Mesendoderm (in vitro differentiated cells): ENCODE data around the gene ZNF277.
A peak's percentile ranks its signal among the peaks of the same experiment; 100 is the strongest.

Source experiments
- DNase-seq: peaks from one replicate; pipeline ENCODE4 v3.0.0; 2013
- H2AK5ac ChIP-seq: 2 replicates; pipeline ENCODE4 v1.6.1; 2013; ENCODE audit warnings: low read length, inconsistent platforms
- H2BK120ac ChIP-seq: 2 replicates; pipeline ENCODE4 v1.6.1; 2013; ENCODE audit warnings: low read depth, mild to moderate bottlenecking, low read length, moderate library complexity, mixed read lengths
- H2BK15ac ChIP-seq: replicated peaks from 2 replicates; pipeline ENCODE4 v1.6.1; 2013; ENCODE audit warnings: low read depth, mild to moderate bottlenecking, moderate library complexity
- H2BK5ac ChIP-seq: 2 replicates; pipeline ENCODE4 v1.6.1; 2013; ENCODE audit warnings: low read length, inconsistent platforms
- H3K18ac ChIP-seq: 2 replicates; pipeline ENCODE4 v1.6.1; 2013; ENCODE audit warnings: mild to moderate bottlenecking, low read length, mixed read lengths
- H3K23ac ChIP-seq: one replicate; pipeline ENCODE4 v1.6.1; 2013; ENCODE audit warnings: low read length
- H3K27ac ChIP-seq: 2 replicates; pipeline ENCODE4 v1.5.1; 2013; ENCODE audit warnings: low read depth, mild to moderate bottlenecking, inconsistent platforms, low read length, moderate library complexity
- H3K27me3 ChIP-seq: 2 replicates; pipeline ENCODE4 v1.6.1; 2013; ENCODE audit warnings: low read length, control low read depth, mild to moderate bottlenecking, inconsistent platforms; ENCODE audit not compliant: insufficient read depth, poor library complexity
- H3K36me3 ChIP-seq: 2 replicates; pipeline ENCODE4 v1.6.1; 2013; ENCODE audit warnings: low read length, inconsistent platforms; ENCODE audit not compliant: control insufficient read depth, insufficient read depth
- H3K4ac ChIP-seq: one replicate; pipeline ENCODE4 v1.6.1; 2013; ENCODE audit warnings: low read depth, mild to moderate bottlenecking, low read length, moderate library complexity
- H3K4me1 ChIP-seq: 2 replicates; pipeline ENCODE4 v1.6.1; 2013; ENCODE audit warnings: low read depth, low read length, inconsistent platforms; ENCODE audit not compliant: control insufficient read depth
- H3K4me2 ChIP-seq: 2 replicates; pipeline ENCODE4 v1.6.1; 2013; ENCODE audit warnings: low read length
- H3K4me3 ChIP-seq: 2 replicates; pipeline ENCODE4 v1.5.1; 2013; ENCODE audit warnings: mild to moderate bottlenecking, low read length
- H3K56ac ChIP-seq: one replicate; pipeline ENCODE4 v1.6.1; 2013; ENCODE audit warnings: low read length
- H3K79me1 ChIP-seq: 2 replicates; pipeline ENCODE4 v1.6.1; 2013; ENCODE audit warnings: low read length, inconsistent platforms
- H3K79me2 ChIP-seq: 2 replicates; pipeline ENCODE4 v1.6.1; 2013; ENCODE audit warnings: mild to moderate bottlenecking, low read length; ENCODE audit not compliant: control insufficient read depth, insufficient read depth
- H3K9ac ChIP-seq: 2 replicates; pipeline ENCODE4 v1.6.1; 2013; ENCODE audit warnings: low read length, inconsistent platforms
- H4K5ac ChIP-seq: one replicate; pipeline ENCODE4 v1.6.1; 2013; ENCODE audit warnings: low read length
- H4K8ac ChIP-seq: one replicate; pipeline ENCODE4 v1.6.1; 2013; ENCODE audit warnings: low read depth, mild to moderate bottlenecking, control low read depth, low read length, moderate library complexity
- WGBS: extraction: QIAGEN DNeasy Blood & Tissue Kit; methylation state at CpG from one replicate; pipeline ENCODE4 v1.1.7; 2013; ENCODE audit warnings: low lambda C conversion rate, missing lambda C conversion rate; ENCODE audit not compliant: insufficient coverage; ENCODE audit errors: extremely low coverage; 5-methylcytosine and 5-hydroxymethylcytosine counted together

ZNF277 gene

GRCh38 chr7:112233048-112233697, 26.7 kb downstream of the ZNF277 start:
- Histone ChIP-seq H3K9ac (no peak overlapping the region), H2BK15ac (no peak overlapping the region), H3K36me3 (no peaks in the 10 kb centered on the region), H3K23ac (no peak overlapping the region), H3K27me3 (no peaks in the 10 kb centered on the region), H3K4me1 (peaks cover 4% of the 10 kb centered on the region), H3K56ac (no peak overlapping the region), H3K4me2 (no peak overlapping the region), H4K5ac (no peak overlapping the region), H3K18ac (no peak overlapping the region), H3K79me2 (peaks cover 3% of the 10 kb centered on the region), H2BK120ac (no peak overlapping the region), H3K4me3 (no peak overlapping the region), H4K8ac (no peak overlapping the region), H3K4ac (no peak overlapping the region), H3K27ac (no peak overlapping the region), H2BK5ac (no peak overlapping the region), H2AK5ac (no peak overlapping the region), H3K79me1 (peaks cover 8% of the 10 kb centered on the region)
- DNase-seq: no peak
- no CpG with 5 or more reads among the region's 3 CpGs for WGBS

GRCh38 chr7:112234147-112234546, 27.7 kb downstream of the ZNF277 start:
- Histone ChIP-seq H2BK5ac (no peak overlapping the region), H3K23ac (no peak overlapping the region), H3K18ac (no peak overlapping the region), H3K4me2 (no peak overlapping the region), H3K27ac (no peak overlapping the region), H3K9ac (no peak overlapping the region), H4K8ac (no peak overlapping the region), H2BK120ac (no peak overlapping the region), H3K79me2 (peaks cover 3% of the 10 kb centered on the region), H3K79me1 (peaks cover 7% of the 10 kb centered on the region), H3K4me1 (peaks cover 3% of the 10 kb centered on the region), H3K4ac (no peak overlapping the region), H3K56ac (no peak overlapping the region), H2BK15ac (no peak overlapping the region), H2AK5ac (no peak overlapping the region), H3K27me3 (no peaks in the 10 kb centered on the region), H4K5ac (no peak overlapping the region), H3K36me3 (no peaks in the 10 kb centered on the region), H3K4me3 (no peak overlapping the region)
- no peak for DNase-seq
- no CpG with 5 or more reads among the region's 1 CpG for WGBS

- H3K79me1 ChIP-seq: peaks cover 5% of the 10 kb centered on the region
- H3K4me1 ChIP-seq: no peaks in the 10 kb centered on the region
Measured at GRCh38 chr7:112236597-112236996, 30.1 kb downstream of the ZNF277 start.

GRCh38 chr7:112238330-112238729, 31.8 kb downstream of the ZNF277 start:
- Histone ChIP-seq H2BK120ac (no peak overlapping the region), H3K27me3 (no peaks in the 10 kb centered on the region), H4K5ac (no peak overlapping the region), H3K79me1 (peaks cover 3% of the 10 kb centered on the region), H3K9ac (no peak overlapping the region), H3K4me1 (no peaks in the 10 kb centered on the region), H3K56ac (no peak overlapping the region), H4K8ac (no peak overlapping the region), H3K27ac (no peak overlapping the region), H3K79me2 (no peaks in the 10 kb centered on the region), H2BK5ac (no peak overlapping the region), H3K4me2 (no peak overlapping the region), H2BK15ac (no peak overlapping the region), H3K4me3 (no peak overlapping the region), H3K36me3 (no peaks in the 10 kb centered on the region), H2AK5ac (no peak overlapping the region), H3K4ac (no peak overlapping the region), H3K23ac (no peak overlapping the region), H3K18ac (no peak overlapping the region)
- no CpG with 5 or more reads among the region's 3 CpGs for WGBS
- DNase-seq: no peak

More at GRCh38 chr7:112236597-112236996, 30.1 kb downstream of the ZNF277 start:
- Histone ChIP-seq H3K27ac (no peak overlapping the region), H3K4ac (no peak overlapping the region), H2BK120ac (no peak overlapping the region), H3K4me3 (no peak overlapping the region), H3K4me2 (no peak overlapping the region), H3K18ac (no peak overlapping the region), H2BK15ac (no peak overlapping the region), H4K5ac (no peak overlapping the region), H3K9ac (no peak overlapping the region), H3K23ac (no peak overlapping the region), H2BK5ac (no peak overlapping the region), H2AK5ac (no peak overlapping the region), H3K36me3 (no peaks in the 10 kb centered on the region), H4K8ac (no peak overlapping the region), H3K79me2 (peaks cover 2% of the 10 kb centered on the region), H3K56ac (no peak overlapping the region), H3K27me3 (no peaks in the 10 kb centered on the region)
- no peak for DNase-seq
- 100% methylated on average over 1 of the region's 2 CpGs for WGBS

- Histone ChIP-seq H3K9ac (no peak overlapping the region), H3K4me2 (no peak overlapping the region), H3K79me1 (peaks cover 3% of the 10 kb centered on the region), H3K4me3 (no peak overlapping the region), H3K36me3 (no peaks in the 10 kb centered on the region), H2AK5ac (no peak overlapping the region), H3K4me1 (no peaks in the 10 kb centered on the region), H2BK120ac (no peak overlapping the region), H3K18ac (no peak overlapping the region), H4K8ac (no peak overlapping the region), H2BK15ac (no peak overlapping the region), H3K27me3 (no peaks in the 10 kb centered on the region), H3K23ac (peak overlapping the region; percentile 37), H3K27ac (no peak overlapping the region), H4K5ac (no peak overlapping the region), H3K4ac (no peak overlapping the region), H2BK5ac (no peak overlapping the region), H3K56ac (peak overlapping the region; percentile 27), H3K79me2 (no peaks in the 10 kb centered on the region)
- peak; percentile 35 for DNase-seq
- no CpG with 5 or more reads among the region's 9 CpGs for whole genome bisulfite sequencing
Measured at GRCh38 chr7:112238852-112239610, 32.5 kb downstream of the ZNF277 start.
